ENCODE data around the gene HELLS.
"Not testable (repeated sequence)": the region's sequence is repeated elsewhere in the genome, so short reads cannot be mapped to it uniquely, and the experiment has no call there.

The HELLS gene

DNA sequence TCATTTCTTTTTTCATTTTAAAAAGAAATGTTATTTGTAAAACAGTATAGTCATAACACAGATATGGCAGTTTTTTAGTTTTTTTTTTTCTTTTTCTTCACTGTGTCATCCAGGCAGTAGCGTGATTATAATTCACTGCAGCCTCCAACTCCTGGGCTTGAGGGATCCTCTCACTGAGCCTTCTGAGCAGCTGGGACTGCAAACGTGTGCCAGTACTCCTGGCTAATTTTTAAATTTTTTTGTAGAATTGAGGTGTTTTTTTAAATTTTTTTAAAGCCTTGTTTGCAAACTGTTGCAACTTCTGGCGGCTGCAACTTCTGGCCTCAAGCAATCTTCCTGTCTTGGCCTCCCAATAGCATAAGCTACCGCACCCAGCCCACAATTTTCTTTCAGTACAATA lies 63.0 kb downstream of the HELLS start:
- DNase-seq (ENCODE audit: low read depth): no peak

GRCh38 chr10:94614558-94614957 lies 69.0 kb downstream of the HELLS start:
- no peak for DNase-seq (ENCODE audit: low read depth)

DNA sequence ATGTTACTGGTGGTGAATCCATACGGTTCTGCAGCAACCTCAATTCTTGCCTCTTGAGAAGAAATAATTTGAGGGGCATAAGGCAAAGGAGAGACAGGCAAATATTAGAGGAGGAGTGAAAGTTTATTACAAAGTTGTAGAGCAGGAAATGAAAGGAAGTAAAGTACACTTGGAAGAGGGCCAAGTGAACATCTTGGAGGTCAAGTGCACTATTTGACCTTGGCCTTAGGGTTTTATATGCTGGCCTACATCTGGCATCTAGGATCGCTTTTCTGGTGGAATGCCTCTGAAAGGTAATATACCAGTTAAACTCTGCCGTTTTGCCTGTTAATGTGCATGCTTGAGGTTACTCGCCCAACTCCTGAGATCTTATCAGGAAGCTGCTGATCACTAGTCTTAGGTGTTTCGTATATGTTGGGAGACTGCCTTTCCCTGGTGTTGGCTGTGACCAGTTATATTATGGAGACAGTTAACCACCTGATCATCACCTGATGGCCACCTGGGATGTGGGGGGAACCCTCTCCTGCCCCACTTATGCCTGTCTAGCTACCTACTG lies 71.9 kb downstream of the HELLS start:
- DNase-seq (ENCODE audit: low read depth): no peak

GRCh38 chr10:94622666-94623205 lies 77.1 kb downstream of the HELLS start:
- no peak for DNase-seq (ENCODE audit: low read depth)

GRCh38 chr10:94623572-94623971 lies 78.0 kb downstream of the HELLS start:
- no peak for DNase-seq (ENCODE audit: low read depth)

DNA sequence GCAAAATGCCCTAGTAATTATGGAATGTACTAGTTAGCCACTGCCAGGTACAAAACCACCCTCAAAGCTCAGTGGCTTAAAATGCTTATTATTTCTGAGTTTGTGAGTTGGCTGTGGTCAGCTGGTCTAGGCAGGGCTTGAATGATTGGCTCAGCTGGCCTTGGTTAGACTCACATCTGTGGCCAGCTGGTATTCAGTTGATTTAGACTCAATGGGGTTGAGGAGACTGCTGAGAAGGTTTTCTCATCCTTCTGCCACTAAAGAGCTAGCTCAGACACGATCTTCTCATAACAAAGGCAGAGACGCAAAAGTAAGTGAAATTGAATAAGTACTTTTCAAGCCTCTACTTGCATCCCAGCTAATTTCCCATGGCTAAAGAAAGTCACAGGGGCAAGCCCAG lies 80.9 kb downstream of the HELLS start:
- no peak for DNase-seq (ENCODE audit: low read depth)

GRCh38 chr10:94627511-94627910 lies 81.9 kb downstream of the HELLS start:
- no peak for DNase-seq (ENCODE audit: low read depth)

- DNase-seq (ENCODE audit: low read depth): no peak
Observed at GRCh38 chr10:94630017-94630688, 84.6 kb downstream of the HELLS start.

- no peak for DNase-seq (ENCODE audit: low read depth)
Observed at GRCh38 chr10:94631077-94631875, 85.7 kb downstream of the HELLS start.

GRCh38 chr10:94632954-94633353 lies 87.4 kb downstream of the HELLS start:
- no peak for DNase-seq (ENCODE audit: low read depth)

- DNase-seq (ENCODE audit: low read depth): not testable (repeated sequence)
Observed at GRCh38 chr10:94638097-94638496, 92.5 kb downstream of the HELLS start.

DNA sequence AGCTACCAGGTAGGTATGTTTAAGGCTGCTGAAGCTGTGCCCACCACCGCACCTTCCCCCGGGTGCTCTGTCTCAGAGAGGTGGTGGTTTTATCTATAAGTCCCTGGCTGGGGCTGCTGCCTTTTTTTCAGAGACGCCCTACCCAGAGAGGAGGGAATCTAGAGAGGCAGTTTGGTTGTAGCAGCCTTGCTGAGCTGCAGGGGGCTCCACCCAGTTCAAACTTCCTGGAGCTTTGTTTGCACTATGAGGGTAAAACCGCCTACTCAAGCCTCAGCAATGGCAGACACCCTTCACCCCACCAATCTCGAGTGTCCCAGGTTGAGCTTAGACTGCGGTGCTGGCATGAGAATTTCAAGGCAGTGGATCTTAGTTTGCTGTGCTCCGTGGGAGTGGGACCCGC lies 94.3 kb downstream of the HELLS start:
- no peak for DNase-seq (ENCODE audit: low read depth)

- no peak for DNase-seq (ENCODE audit: low read depth)
Observed at GRCh38 chr10:94640562-94640961, 95.0 kb downstream of the HELLS start.

- no peak for DNase-seq (ENCODE audit: low read depth)
Observed at GRCh38 chr10:94641480-94641879, 95.9 kb downstream of the HELLS start.

- no peak for DNase-seq (ENCODE audit: low read depth)
Observed at GRCh38 chr10:94644352-94644751, 98.8 kb downstream of the HELLS start.

DNA sequence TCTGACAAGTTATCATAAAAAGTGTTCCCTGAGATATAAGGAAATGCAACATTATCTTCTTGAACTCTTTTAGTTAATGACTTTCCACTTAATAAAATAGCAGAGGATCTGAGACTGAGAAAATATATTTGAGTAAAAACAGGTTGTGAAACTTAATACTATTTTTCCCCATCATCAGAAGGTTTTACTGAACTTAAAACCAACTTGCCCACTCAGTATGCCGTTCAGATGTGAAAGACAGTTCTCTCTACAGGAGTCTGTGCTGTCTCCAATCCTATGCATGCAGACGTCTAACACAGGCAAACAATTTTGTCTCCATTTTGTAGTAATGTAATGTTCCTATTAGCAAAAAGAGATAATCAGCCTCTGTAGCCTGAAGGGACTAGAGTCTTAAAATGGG lies 99.7 kb downstream of the HELLS start:
- DNase-seq (ENCODE audit: low read depth): no peak

All from activated T-helper 9 cell treated with anti-CD3 and anti-CD28 coated beads, Interleukin-2, amount 50 U/mL, for 16 hours (primary cell).